Stimulated activated naive CD8-positive, alpha-beta T cell treated with anti-CD3 and anti-CD28 coated beads, Interleukin-15, Interleukin-2, amounts not matched to agents 100 U/mL and 50 U/mL, for 24 hours (primary cell): ENCODE measurements around the gene PTH1R.

ENCODE experiments used
- ATAC-seq: fragments of 150-1000 bp; cut with Tn5 transposase; one replicate; pipeline ENCODE4 v1.10.0; 2021
- DNase-seq: peaks from one replicate; pipeline ENCODE4 v3.0.0; 2021

Gene PTH1R

DNA sequence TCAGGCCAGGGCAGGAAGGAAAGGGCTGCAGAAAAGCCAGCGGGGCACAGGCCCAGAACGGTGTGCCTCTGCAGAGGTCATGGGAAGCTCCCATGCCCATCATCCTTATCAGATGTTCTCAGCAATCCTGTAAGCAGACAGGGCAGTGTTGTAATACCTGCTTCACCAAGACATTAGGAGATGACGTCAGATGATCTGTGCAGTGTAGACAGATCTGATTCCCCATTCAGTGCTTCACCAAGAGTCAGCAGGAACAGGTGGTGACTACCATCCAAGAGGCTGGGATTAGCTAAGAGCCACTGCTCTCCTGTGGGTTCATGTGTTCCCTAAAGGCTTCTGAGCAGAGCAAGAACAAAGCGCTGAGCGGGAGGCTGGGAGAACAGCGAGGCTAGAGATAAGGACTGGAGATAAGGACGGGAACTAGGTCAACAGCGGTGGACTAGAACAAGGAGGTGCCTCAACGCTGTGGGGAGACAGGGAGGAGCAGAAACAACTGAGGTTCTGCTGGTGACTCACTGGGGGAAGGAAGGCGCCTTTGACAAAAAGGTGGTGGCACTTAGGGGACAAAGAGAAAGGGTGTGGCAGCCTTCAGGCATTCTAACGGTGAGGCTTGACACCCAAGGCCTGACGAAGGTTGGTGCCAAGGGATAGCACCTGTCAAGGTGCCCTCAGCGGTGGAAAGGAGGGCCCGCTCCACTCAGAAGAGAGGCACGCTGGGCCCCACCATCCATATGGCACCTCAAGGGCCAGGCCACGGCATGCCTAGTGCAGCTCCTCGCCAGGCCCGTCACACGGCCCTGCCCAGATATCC is 70.7 kb downstream of the PTH1R start:
- ATAC-seq (peak; percentile 72), DNase-seq (peak; percentile 73)

DNA sequence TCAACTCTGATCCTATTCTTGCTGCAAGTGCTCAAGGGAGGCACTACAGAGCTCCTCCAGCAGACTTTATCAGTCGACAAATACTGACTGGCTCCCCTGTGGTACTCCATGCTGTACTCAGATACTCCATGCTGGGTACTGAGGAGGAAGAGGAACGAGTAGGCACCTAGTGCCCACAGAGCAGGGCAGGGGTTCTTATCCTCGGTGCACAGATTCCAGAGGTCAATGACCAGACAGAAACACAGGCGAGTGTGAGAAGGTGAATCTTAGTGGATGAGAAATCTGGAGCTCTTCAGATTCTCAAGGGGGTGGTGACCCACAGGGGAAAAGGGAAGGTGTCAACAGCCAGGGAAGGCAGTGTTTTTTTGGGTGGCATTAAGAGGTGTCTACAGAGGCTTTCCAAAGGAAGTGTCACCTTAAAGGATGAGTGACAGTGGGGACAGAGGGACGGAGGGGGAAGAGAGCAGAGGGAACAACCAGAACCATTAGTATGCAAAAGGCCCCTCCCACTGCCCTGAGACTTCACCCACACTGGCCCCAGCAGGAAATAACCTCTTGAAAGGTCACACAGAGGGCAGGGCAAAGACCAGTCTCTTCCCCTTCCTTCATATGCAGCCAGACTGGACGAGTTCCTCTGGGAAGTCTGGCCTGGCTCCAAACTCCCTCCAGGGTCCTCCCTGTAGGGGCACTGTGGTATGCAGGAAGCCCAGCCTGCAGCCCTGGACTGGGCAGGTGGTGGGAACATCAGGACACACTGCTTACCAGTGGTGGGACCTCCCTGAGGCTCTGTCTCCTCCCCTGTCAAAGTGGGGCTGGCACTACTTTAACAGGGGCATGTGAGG is 71.5 kb downstream of the PTH1R start:
- peak; percentile 19 for ATAC-seq
- DNase-seq = peak; percentile 47

DNA sequence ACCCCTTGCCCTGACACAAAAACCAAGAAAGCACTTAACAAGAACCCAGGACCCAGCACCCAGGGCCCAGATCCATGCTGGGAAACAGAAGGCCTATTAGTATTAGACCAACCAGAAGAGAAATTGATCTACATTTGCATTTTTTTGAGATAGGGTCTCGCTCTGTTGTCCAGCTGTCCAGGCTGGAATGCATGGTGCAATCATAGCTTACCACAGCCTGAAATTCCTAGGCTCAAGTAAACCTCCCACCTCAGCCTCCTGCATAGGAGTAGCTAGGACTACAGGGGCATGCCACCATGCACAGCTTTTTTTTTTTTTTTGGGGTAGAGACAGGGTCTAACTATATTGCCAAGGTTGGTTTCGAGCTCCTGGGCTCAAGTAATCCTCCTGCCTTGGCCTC is 72.7 kb downstream of the PTH1R start:
- DNase-seq (no peak), ATAC-seq (no peak)

DNA sequence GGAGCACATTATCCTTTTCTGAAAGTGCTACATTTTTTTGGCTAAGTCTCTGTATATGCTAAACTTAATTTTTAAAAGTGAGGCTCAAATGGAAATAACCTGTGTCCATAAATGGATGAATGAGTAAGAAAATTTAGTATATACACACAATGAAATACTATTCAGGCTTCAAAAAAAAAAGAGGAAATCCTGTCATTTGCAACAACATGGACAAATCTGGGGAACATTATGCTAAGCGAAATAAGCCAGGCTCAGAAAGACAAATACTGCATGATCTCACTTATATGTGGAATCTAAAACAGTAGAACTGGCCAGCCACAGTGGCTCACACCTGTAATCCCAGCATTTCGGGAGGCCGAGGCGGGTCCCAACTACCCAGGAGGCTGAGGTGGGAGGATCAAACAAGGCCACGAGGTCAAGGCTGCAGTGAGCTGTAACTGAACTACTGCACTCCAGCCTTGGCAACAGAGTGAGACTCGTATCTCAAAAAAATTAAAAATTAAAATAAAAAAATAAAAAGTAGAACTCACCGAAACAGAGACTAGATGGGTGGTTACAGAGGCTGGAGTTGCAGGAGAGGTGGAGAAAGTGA is 73.2 kb downstream of the PTH1R start:
- DNase-seq (no peak), ATAC-seq (no peak)

DNA sequence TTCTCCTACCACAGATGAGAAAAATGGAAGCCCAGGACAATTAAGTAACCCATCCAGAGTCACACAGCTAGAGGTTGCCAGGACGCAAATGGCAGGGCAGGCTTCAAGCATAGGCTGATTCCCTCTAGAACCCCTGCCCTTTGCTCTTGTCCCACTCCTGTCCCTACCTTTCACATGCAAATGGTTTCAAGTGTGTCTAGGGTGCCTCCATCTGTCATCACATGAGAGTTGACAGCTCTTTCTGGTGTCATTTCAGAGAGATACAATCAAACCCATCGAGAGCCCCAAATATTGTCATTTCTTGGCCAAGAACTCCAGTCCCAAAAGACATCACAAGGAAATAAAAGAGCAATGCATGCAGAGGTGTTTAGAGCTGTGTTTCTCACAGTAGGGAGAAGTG is 75.3 kb downstream of the PTH1R start:
- ATAC-seq = no peak
- DNase-seq = no peak
